SU-DHL-6 (cell line): Measurements from ENCODE around the gene LCN10.

Source experiments
- EZH2phosphoT487 ChIP-seq: fragments of 200-600 bp; sonication (generic), shearing (Covaris generic); conservative IDR thresholded peaks from 2 replicates; pipeline ENCODE4 v1.6.1; 2018; ENCODE audit warnings: mild to moderate bottlenecking, antibody characterized with exemption, low read length, moderate library complexity, mixed read lengths
- TF ChIP-seq, protein P1 (sequence below): fragments of 200-600 bp; sonication (generic); IDR thresholded peaks from one replicate; pipeline ENCODE4 v1.5.1; 2017; ENCODE audit warnings: antibody characterized with exemption, mild to moderate bottlenecking, low read length, moderate library complexity; ENCODE audit not compliant: insufficient read depth, poor library complexity, severe bottlenecking

DNA sequence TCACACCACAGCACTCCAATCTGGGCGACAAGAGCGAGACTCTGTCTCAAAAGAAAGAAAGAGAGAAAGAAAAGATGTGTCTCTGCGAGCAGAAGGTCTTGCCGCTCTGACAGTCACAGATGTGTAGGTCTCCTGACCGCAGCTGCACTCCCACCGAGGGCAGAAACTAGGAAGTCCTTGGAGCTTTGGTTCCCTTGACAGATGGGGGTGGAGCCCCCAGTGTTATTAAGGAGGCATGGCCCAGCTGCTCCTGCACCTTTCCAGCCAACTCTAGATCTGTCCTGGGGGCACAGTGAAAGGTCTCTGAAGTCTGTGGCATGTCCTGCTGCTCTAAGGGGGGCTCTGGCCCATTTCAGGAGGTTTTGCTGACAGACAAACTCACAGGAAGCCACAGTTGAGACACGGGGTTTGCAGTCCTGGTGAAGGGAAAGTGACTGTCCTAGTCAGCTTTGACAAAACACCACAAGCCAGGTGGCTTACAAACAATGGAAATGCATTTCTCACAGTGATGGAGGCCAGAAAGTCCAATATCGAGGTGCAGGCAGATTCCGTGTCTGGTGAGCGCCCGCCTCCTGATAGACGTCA is 39.4 kb downstream of the LCN10 start:
- TF ChIP-seq, protein P1, sequence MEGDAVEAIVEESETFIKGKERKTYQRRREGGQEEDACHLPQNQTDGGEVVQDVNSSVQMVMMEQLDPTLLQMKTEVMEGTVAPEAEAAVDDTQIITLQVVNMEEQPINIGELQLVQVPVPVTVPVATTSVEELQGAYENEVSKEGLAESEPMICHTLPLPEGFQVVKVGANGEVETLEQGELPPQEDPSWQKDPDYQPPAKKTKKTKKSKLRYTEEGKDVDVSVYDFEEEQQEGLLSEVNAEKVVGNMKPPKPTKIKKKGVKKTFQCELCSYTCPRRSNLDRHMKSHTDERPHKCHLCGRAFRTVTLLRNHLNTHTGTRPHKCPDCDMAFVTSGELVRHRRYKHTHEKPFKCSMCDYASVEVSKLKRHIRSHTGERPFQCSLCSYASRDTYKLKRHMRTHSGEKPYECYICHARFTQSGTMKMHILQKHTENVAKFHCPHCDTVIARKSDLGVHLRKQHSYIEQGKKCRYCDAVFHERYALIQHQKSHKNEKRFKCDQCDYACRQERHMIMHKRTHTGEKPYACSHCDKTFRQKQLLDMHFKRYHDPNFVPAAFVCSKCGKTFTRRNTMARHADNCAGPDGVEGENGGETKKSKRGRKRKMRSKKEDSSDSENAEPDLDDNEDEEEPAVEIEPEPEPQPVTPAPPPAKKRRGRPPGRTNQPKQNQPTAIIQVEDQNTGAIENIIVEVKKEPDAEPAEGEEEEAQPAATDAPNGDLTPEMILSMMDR, result no peak
- no peak for TF ChIP-seq EZH2phosphoT487
